Measurements from ENCODE around the gene NELFB.

The NELFB gene

GRCh38 chr9:137303151-137303892, 48.2 kb downstream of the NELFB start:
- H3K27ac ChIP-seq, result peak overlapping the region; percentile 78; the same call in 1 of the 2 replicates
- peak overlapping the region; percentile 60 for H3K4me3 ChIP-seq (ENCODE audit: low read depth, low read length)
- H3K9me3 ChIP-seq (ENCODE audit: severe bottlenecking), result no peaks in the 10 kb centered on the region
- TF ChIP-seq CTCF (IDR thresholded peaks at IDR 0.05; ENCODE audit: low read depth, low read length), result no peak
- no peaks in the 10 kb centered on the region for H3K27me3 ChIP-seq (ENCODE audit: insufficient read depth, low read depth, severe bottlenecking)
- peaks cover 10% of the 10 kb centered on the region for H3K36me3 ChIP-seq
- DNase-seq, result no peak

- Histone ChIP-seq H3K36me3 (peaks cover 9% of the 10 kb centered on the region), H3K4me3 (ENCODE audit: low read depth, low read length) (no peak overlapping the region), H3K27ac (no peak overlapping the region; the same call in 1 of the 2 replicates), H3K9me3 (ENCODE audit: severe bottlenecking) (no peaks in the 10 kb centered on the region), H3K27me3 (ENCODE audit: insufficient read depth, low read depth, severe bottlenecking) (no peaks in the 10 kb centered on the region)
- no peak for TF ChIP-seq CTCF (IDR thresholded peaks at IDR 0.05; ENCODE audit: low read depth, low read length)
- no peak for DNase-seq
Observed at GRCh38 chr9:137303893-137304382, 48.8 kb downstream of the NELFB start.

- TF ChIP-seq CTCF (IDR thresholded peaks at IDR 0.05; ENCODE audit: low read depth, low read length), result 0 out of 2 replicates have a peak, but pooled peaks have one; percentile 38
- Histone ChIP-seq H3K9me3 (ENCODE audit: severe bottlenecking) (no peaks in the 10 kb centered on the region), H3K36me3 (peaks cover 3% of the 10 kb centered on the region; the same call in 1 of the 2 replicates), H3K27me3 (ENCODE audit: insufficient read depth, low read depth, severe bottlenecking) (no peaks in the 10 kb centered on the region), H3K4me3 (ENCODE audit: low read depth, low read length) (peak overlapping the region; percentile 44), H3K27ac (peak overlapping the region; percentile 93)
- DNase-seq, result peak; percentile 63
Observed at GRCh38 chr9:137304383-137305059, 49.4 kb downstream of the NELFB start.

GRCh38 chr9:137305060-137305797, 50.1 kb downstream of the NELFB start:
- Histone ChIP-seq H3K4me3 (ENCODE audit: low read depth, low read length) (peak overlapping the region; percentile 44), H3K9me3 (ENCODE audit: severe bottlenecking) (no peaks in the 10 kb centered on the region), H3K27ac (peak overlapping the region; percentile 93), H3K36me3 (no peaks in the 10 kb centered on the region), H3K27me3 (ENCODE audit: insufficient read depth, low read depth, severe bottlenecking) (no peaks in the 10 kb centered on the region)
- TF ChIP-seq CTCF (IDR thresholded peaks at IDR 0.05; ENCODE audit: low read depth, low read length), result peak; percentile 58
- peak; percentile 92 for DNase-seq

GRCh38 chr9:137305798-137306065, 50.6 kb downstream of the NELFB start:
- Histone ChIP-seq H3K4me3 (ENCODE audit: low read depth, low read length) (peak overlapping the region; percentile 44), H3K27me3 (ENCODE audit: insufficient read depth, low read depth, severe bottlenecking) (no peaks in the 10 kb centered on the region), H3K9me3 (ENCODE audit: severe bottlenecking) (no peaks in the 10 kb centered on the region), H3K27ac (peak overlapping the region; percentile 93), H3K36me3 (no peaks in the 10 kb centered on the region)
- no peak for TF ChIP-seq CTCF (IDR thresholded peaks at IDR 0.05; ENCODE audit: low read depth, low read length)
- no peak for DNase-seq

Measured in WERI-Rb-1 (cell line).